GM10248 (cell line): ENCODE results near the gene NARF.
A peak's percentile ranks its signal among the peaks of the same experiment; 100 is the strongest.

Experiments used
- CTCF ChIA-PET: fragments of 300-600 bp; sonication (Branson Sonifier 250); formaldehyde crosslinking; extraction: SDS; loops from one replicate; lab custom pipeline; 2021; ENCODE audit warnings: antibody characterized with exemption; lab: Yijun Ruan, JAX
- POLR2A ChIA-PET: fragments of 350-650 bp; sonication (Branson Sonifier 250); formaldehyde crosslinking; extraction: SDS; loops from one replicate; lab custom pipeline; 2020; ENCODE audit warnings: antibody characterized with exemption; lab: Yijun Ruan, JAX
- DNase-seq: peaks from one replicate; pipeline ENCODE4 v3.0.0; 2012; ENCODE audit errors: extremely low spot score
- TF ChIP-seq, protein P1 (sequence below): IDR thresholded peaks from 2 replicates; pipeline ENCODE4 v1.5.1; 2012; ENCODE audit warnings: mild to moderate bottlenecking, low read depth; ENCODE audit errors: extremely low read depth, missing control alignments, control extremely low read depth

The NARF gene

GRCh38 chr17:82494236-82495055 lies 35.9 kb downstream of the NARF start:
- TF ChIP-seq, protein P1, sequence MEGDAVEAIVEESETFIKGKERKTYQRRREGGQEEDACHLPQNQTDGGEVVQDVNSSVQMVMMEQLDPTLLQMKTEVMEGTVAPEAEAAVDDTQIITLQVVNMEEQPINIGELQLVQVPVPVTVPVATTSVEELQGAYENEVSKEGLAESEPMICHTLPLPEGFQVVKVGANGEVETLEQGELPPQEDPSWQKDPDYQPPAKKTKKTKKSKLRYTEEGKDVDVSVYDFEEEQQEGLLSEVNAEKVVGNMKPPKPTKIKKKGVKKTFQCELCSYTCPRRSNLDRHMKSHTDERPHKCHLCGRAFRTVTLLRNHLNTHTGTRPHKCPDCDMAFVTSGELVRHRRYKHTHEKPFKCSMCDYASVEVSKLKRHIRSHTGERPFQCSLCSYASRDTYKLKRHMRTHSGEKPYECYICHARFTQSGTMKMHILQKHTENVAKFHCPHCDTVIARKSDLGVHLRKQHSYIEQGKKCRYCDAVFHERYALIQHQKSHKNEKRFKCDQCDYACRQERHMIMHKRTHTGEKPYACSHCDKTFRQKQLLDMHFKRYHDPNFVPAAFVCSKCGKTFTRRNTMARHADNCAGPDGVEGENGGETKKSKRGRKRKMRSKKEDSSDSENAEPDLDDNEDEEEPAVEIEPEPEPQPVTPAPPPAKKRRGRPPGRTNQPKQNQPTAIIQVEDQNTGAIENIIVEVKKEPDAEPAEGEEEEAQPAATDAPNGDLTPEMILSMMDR: peak; percentile 94
- peak; percentile 90 for DNase-seq
- POLR2A ChIA-PET: no interaction called here
- CTCF ChIA-PET: interaction anchor here (0.7 to 3.3 kb wide), 14 partner anchors 10 to 60 kb away, joined by 3 to 14 read pairs (median 4); no protein-coding TSS in a partner anchor

- TF ChIP-seq, protein P1: no peak
- ChIA-PET POLR2A (interaction anchor here (0.6 kb wide), 2 partner anchors 37 to 40 kb away, joined by 3 to 4 read pairs; no protein-coding TSS in a partner anchor), CTCF (interaction anchor here (0.8 to 2.5 kb wide), 12 partner anchors 8 to 145 kb away, joined by 3 to 14 read pairs (median 3); partner anchors contain the start of gene FOXK2)
- DNase-seq: no peak
These were observed 37.4 kb downstream of the NARF start for GRCh38 chr17:82495844-82496528.

DNA sequence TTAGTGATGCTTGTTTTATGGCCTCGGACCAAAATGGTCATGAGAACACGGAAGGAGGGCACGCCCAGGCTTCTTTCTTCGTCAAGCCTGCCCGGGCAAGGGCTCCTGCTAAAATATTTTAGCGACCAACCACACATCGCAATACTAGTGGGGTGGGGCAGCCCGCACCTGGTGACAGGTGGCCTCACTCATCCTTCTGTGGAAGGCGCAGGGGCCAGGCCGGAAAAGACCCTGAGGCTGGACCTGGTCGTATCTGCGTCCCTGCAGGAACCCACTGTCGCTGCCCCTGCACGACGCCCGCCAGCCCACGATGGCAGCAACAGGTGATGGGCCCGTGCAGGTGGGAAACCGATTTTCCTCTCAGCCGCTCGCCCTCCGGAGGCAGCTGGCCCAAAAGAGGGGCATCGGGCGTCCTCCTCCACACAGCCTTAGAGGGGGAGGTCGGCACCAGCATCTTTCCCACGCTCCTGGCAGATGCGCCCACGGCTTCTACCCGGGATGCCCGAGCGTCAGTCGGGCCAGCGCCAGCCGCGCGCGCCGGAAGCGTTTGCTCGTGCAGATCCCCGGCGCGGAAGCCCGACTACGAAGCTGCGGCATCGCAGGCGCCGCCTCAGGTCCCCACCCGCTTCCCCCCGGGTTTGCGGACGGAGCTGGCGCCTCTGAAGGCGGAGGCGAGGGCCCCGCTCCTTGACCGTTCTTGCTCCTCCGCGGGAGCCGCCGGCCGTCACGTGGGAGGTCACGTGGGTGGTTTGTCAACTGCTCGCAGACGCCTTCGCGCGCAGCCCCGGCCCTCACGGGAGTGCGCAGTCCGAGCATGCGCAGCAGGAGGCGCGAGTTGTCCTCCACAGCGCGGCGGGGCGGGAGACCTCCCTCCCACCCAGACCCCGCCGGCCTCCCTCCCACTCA lies 38.2 kb downstream of the NARF start:
- ChIA-PET POLR2A (no interaction called here), CTCF (interaction anchor here (0.9 to 2.5 kb wide), 4 partner anchors 13 to 146 kb away, joined by 3 to 14 read pairs (median 6); no protein-coding TSS in a partner anchor)
- TF ChIP-seq, protein P1: no peak
- DNase-seq: peak; percentile 93

GRCh38 chr17:82497483-82498405 lies 39.2 kb downstream of the NARF start:
- TF ChIP-seq, protein P1: no peak
- peak; percentile 42 for DNase-seq
- POLR2A ChIA-PET: interaction anchor here (0.6 kb wide), 1 partner anchor 53 kb away, joined by 5 read pairs; no protein-coding TSS in a partner anchor
- CTCF ChIA-PET: interaction anchor here (0.9 to 2.5 kb wide), 3 partner anchors 12 to 54 kb away, joined by 3 to 7 read pairs (median 4); no protein-coding TSS in a partner anchor

DNA sequence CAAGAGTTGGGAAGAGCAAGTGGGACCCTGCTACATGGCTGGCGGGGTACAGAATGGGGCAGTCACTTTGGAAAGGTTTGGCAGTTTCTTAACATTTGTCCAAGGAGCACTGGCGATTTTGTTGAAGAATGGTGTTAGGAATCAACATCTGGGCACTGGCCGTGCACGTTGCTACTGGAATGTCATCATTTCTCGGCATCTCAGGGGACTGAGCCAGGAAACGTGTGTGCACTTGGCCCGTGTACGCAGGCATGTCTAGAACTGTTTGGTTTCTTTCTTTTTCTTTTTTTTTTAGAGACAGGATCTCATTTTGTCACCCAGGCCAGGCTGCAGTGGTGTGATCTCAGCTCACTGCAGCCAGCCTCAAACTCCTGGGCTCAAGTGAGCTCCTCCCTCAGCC lies 43.7 kb downstream of the NARF start:
- ChIA-PET CTCF (interaction anchor here (1.1 kb wide), 1 partner anchor 49 kb away, joined by 4 read pairs; no protein-coding TSS in a partner anchor), POLR2A (no interaction called here)
- TF ChIP-seq, protein P1: no peak
- no peak for DNase-seq
